ENCODE data around the gene PDCD1LG2.

GRCh38 chr9:5563886-5564285, 53.6 kb downstream of the PDCD1LG2 start:
- no peak for TF ChIP-seq POLR2A (IDR thresholded peaks at IDR 0.05)
- TF ChIP-seq, protein P1, sequence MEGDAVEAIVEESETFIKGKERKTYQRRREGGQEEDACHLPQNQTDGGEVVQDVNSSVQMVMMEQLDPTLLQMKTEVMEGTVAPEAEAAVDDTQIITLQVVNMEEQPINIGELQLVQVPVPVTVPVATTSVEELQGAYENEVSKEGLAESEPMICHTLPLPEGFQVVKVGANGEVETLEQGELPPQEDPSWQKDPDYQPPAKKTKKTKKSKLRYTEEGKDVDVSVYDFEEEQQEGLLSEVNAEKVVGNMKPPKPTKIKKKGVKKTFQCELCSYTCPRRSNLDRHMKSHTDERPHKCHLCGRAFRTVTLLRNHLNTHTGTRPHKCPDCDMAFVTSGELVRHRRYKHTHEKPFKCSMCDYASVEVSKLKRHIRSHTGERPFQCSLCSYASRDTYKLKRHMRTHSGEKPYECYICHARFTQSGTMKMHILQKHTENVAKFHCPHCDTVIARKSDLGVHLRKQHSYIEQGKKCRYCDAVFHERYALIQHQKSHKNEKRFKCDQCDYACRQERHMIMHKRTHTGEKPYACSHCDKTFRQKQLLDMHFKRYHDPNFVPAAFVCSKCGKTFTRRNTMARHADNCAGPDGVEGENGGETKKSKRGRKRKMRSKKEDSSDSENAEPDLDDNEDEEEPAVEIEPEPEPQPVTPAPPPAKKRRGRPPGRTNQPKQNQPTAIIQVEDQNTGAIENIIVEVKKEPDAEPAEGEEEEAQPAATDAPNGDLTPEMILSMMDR (IDR thresholded peaks at IDR 0.05) = no peak

Measured in gastroesophageal sphincter (tissue), 3 donors.